ENCODE measurements around the gene GNG7.

Gene GNG7

DNA sequence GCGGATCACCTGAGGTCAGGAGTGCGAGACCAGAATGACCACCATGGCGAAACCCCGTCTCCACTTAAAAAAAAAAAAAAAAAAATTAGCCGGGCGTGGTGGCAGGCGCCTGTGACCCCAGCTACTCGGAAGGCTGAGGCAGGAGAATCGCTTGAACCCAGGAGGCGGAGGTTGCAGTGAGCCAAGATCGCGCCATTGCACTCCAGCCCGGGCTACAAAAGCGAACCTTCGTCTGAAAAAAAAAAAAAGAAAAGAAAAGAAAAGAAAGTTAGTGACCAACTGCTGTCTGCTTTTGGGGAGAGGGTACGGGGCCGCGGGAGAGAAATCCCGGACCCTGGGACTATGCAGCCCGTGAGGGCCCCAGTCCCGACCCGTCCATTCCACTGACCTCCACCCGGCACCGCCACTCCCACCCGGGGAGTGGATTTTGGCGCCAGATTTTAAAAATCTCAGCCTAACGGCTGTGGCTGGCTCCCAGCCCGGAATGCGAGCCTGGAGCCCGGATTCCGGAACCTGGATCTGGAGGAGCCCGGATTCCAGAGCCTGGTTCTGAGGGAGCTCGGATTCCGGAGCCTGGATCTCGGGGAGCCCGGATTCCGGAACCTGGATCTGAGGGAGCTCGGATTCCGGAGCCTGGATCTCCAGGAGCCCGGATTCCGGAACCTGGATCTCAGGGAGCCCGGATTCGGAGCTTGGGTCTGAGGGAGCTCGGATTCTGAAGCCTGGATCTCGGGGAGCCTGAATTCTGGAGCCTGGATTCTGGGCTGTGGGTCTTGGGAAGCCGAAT is 239.7 kb downstream of the GNG7 start:
- H3K4me3 ChIP-seq (ENCODE audit: low read depth, low read length): peak overlapping the region; percentile 78
- TF ChIP-seq CTCF (IDR thresholded peaks at IDR 0.05; ENCODE audit: borderline replicate concordance, insufficient read depth, low read depth, low read length): no peak

DNA sequence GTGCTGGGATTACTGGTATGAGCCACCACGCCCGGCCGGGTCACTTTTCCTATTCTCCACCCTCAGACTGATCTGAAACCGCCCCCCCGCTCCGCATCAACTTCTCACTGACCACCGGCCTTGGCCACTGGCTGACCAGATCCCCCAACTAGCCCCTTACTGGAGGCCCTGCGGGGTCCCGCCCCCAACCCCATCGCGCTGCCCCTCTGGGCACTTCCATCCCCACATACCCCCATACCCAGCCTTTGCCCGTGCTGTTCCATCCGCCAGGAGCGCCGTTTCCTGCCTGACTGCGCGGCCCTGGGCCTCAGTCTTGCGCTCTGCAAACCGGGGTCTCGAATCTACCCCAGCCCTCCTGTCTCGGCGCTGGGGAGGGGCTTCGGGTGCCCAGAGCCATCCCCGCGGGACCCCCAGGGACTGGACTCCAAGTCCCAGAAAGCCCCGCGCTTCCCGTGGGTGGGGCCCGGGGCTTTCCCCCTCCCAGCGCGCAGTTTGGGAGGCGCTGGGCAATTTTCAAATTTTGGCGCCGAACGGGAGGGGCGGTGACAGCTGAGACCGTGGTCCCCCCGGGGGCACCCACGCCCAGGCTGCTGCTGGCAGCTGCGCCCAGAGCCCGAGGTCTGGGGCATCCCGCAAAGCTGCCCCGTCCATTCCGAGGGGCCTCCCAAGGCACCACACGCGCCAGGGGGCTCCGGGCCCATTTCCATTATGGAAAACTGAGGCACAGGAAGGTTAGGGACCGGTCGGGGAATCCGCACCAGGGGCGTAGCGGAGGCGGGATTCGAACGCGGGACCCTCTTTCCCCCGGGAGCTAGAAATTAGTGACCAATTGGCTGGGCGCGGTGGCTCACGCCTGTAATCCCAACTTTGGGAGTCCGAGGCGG is 240.5 kb downstream of the GNG7 start:
- TF ChIP-seq CTCF (IDR thresholded peaks at IDR 0.05; ENCODE audit: borderline replicate concordance, insufficient read depth, low read depth, low read length): peak; percentile 33; the same call in 1 of the 2 replicates
- H3K4me3 ChIP-seq (ENCODE audit: low read depth, low read length): peak overlapping the region; percentile 78
